ENCODE results near the gene FBLN1. TPM values are rescaled to one million over a fixed set of nuclear protein-coding genes. Genes with fewer than 3 reads are reported as not detected.

FBLN1 gene
- total and polyA plus RNA-seq, 2 experiments from 2014 or later: 137 to 304 TPM

- Histone ChIP-seq H3K4me2 (ENCODE audit: unreplicated experiment) (peak overlapping the region; percentile 91), H4K20me1 (ENCODE audit: insufficient read depth) (no peaks in the 10 kb centered on the region), H3K4me1 (ENCODE audit: insufficient read depth) (peaks cover 22% of the 10 kb centered on the region), H3K4me3 (peak overlapping the region; percentile 56), H3K9me3 (ENCODE audit: low read depth) (no peaks in the 10 kb centered on the region), H3K36me3 (ENCODE audit: low read depth) (no peaks in the 10 kb centered on the region), H3K27me3 (replicated peaks; ENCODE audit: insufficient read depth) (no peaks in the 10 kb centered on the region), H2AFZ (peak overlapping the region; percentile 79), H3F3A (ENCODE audit: insufficient read depth) (peaks cover 29% of the 10 kb centered on the region), H3K9ac (peak overlapping the region; percentile 66), H3K9me2 (ENCODE audit: insufficient read depth) (no peaks in the 10 kb centered on the region), H3K79me2 (ENCODE audit: insufficient read depth) (no peaks in the 10 kb centered on the region), H3K27ac (peak overlapping the region; percentile 80)
- in situ Hi-C loops (cut with MboI): no loop called here
- WGBS, 2 experiments (ENCODE audit: low coverage in 1 of 2, low lambda C conversion rate in 2 of 2, missing lambda C conversion rate in 2 of 2): 3 to 8% methylated on average over 6 to 7 of the region's 7 CpGs
- peak; percentile 89 for DNase-seq
- TF ChIP-seq EZH2phosphoT487 (IDR thresholded peaks at IDR 0.05; ENCODE audit: insufficient read depth, low read depth): no peak
- no peak for TF ChIP-seq EZH2 (IDR thresholded peaks at IDR 0.05; ENCODE audit: insufficient read depth, poor library complexity, severe bottlenecking)
These were observed 33.8 kb upstream of the FBLN1 start for GRCh38 chr22:45468872-45469271.

GRCh38 chr22:45469281-45470073, 33.2 kb upstream of the FBLN1 start:
- peak; percentile 49 for DNase-seq
- Histone ChIP-seq H3K4me2 (ENCODE audit: unreplicated experiment) (peak overlapping the region; percentile 91), H3K4me3 (peak overlapping the region; percentile 56), H3K79me2 (ENCODE audit: insufficient read depth) (no peaks in the 10 kb centered on the region), H3K9me2 (ENCODE audit: insufficient read depth) (no peaks in the 10 kb centered on the region), H2AFZ (peak overlapping the region; percentile 79), H4K20me1 (ENCODE audit: insufficient read depth) (no peaks in the 10 kb centered on the region), H3K4me1 (ENCODE audit: insufficient read depth) (peaks cover 22% of the 10 kb centered on the region), H3K27me3 (replicated peaks; ENCODE audit: insufficient read depth) (no peaks in the 10 kb centered on the region), H3K9me3 (ENCODE audit: low read depth) (no peaks in the 10 kb centered on the region), H3F3A (ENCODE audit: insufficient read depth) (peaks cover 29% of the 10 kb centered on the region), H3K27ac (peak overlapping the region; percentile 80), H3K9ac (peak overlapping the region; percentile 66), H3K36me3 (ENCODE audit: low read depth) (no peaks in the 10 kb centered on the region)
- in situ Hi-C loops (cut with MboI): no loop called here
- WGBS, 2 experiments (ENCODE audit: low coverage in 1 of 2, low lambda C conversion rate in 2 of 2, missing lambda C conversion rate in 2 of 2): 2 to 3% methylated on average over 8 of the region's 8 CpGs
- no peak for TF ChIP-seq EZH2phosphoT487 (IDR thresholded peaks at IDR 0.05; ENCODE audit: insufficient read depth, low read depth)

GRCh38 chr22:45470871-45471270, 31.8 kb upstream of the FBLN1 start:
- H3F3A ChIP-seq (ENCODE audit: insufficient read depth): peaks cover 29% of the 10 kb centered on the region
- H3K36me3 ChIP-seq (ENCODE audit: low read depth): no peaks in the 10 kb centered on the region
- 86 to 88% methylated on average over 11 of the region's 11 CpGs for WGBS, 2 experiments (ENCODE audit: low coverage in 1 of 2, low lambda C conversion rate in 2 of 2, missing lambda C conversion rate in 2 of 2)
- no peak overlapping the region for H3K9ac ChIP-seq
- no peaks in the 10 kb centered on the region for H3K9me2 ChIP-seq (ENCODE audit: insufficient read depth)
- no peaks in the 10 kb centered on the region for H3K27me3 ChIP-seq (replicated peaks; ENCODE audit: insufficient read depth)
- no peak overlapping the region for H3K4me3 ChIP-seq
- no peaks in the 10 kb centered on the region for H3K9me3 ChIP-seq (ENCODE audit: low read depth)
- no peak for TF ChIP-seq EZH2phosphoT487 (IDR thresholded peaks at IDR 0.05; ENCODE audit: insufficient read depth, low read depth)
- TF ChIP-seq EZH2 (IDR thresholded peaks at IDR 0.05; ENCODE audit: insufficient read depth, poor library complexity, severe bottlenecking): no peak
- H2AFZ ChIP-seq: no peak overlapping the region
- no peaks in the 10 kb centered on the region for H4K20me1 ChIP-seq (ENCODE audit: insufficient read depth)
- H3K4me2 ChIP-seq (ENCODE audit: unreplicated experiment): no peak overlapping the region
- DNase-seq: no peak
- peaks cover 22% of the 10 kb centered on the region for H3K4me1 ChIP-seq (ENCODE audit: insufficient read depth)
- H3K79me2 ChIP-seq (ENCODE audit: insufficient read depth): no peaks in the 10 kb centered on the region
- no peak overlapping the region for H3K27ac ChIP-seq
- in situ Hi-C loops (cut with MboI): no loop called here

- H3F3A ChIP-seq (ENCODE audit: insufficient read depth): peaks cover 33% of the 10 kb centered on the region
- H3K27me3 ChIP-seq (replicated peaks; ENCODE audit: insufficient read depth): no peaks in the 10 kb centered on the region
- TF ChIP-seq EZH2 (IDR thresholded peaks at IDR 0.05; ENCODE audit: insufficient read depth, poor library complexity, severe bottlenecking): no peak
- no peak for TF ChIP-seq EZH2phosphoT487 (IDR thresholded peaks at IDR 0.05; ENCODE audit: insufficient read depth, low read depth)
- H3K4me2 ChIP-seq (ENCODE audit: unreplicated experiment): no peak overlapping the region
- H3K9me3 ChIP-seq (ENCODE audit: low read depth): no peaks in the 10 kb centered on the region
- H3K9me2 ChIP-seq (ENCODE audit: insufficient read depth): no peaks in the 10 kb centered on the region
- in situ Hi-C loops (cut with MboI): no loop called here
- peaks cover 22% of the 10 kb centered on the region for H3K4me1 ChIP-seq (ENCODE audit: insufficient read depth)
- peak; percentile 15 for DNase-seq
- no peak overlapping the region for H3K4me3 ChIP-seq
- H3K27ac ChIP-seq: no peak overlapping the region
- 63 to 73% methylated on average over 3 of the region's 3 CpGs for WGBS, 2 experiments (ENCODE audit: low coverage in 1 of 2, low lambda C conversion rate in 2 of 2, missing lambda C conversion rate in 2 of 2)
- no peaks in the 10 kb centered on the region for H3K36me3 ChIP-seq (ENCODE audit: low read depth)
- no peak overlapping the region for H2AFZ ChIP-seq
- H3K79me2 ChIP-seq (ENCODE audit: insufficient read depth): no peaks in the 10 kb centered on the region
- no peak overlapping the region for H3K9ac ChIP-seq
- no peaks in the 10 kb centered on the region for H4K20me1 ChIP-seq (ENCODE audit: insufficient read depth)
These were observed 30.3 kb upstream of the FBLN1 start for GRCh38 chr22:45472426-45472825.

All from GM23248 (cell line).